Body of pancreas (tissue), 4 donors: ENCODE results near the gene MRPL55. TPM values are rescaled to one million over a fixed set of nuclear protein-coding genes. Genes with fewer than 3 reads are reported as not detected.

Experiments
- ATAC-seq: fragments of 150-250 bp; one replicate; pipeline ENCODE4 v1.9.1; 2016
- DNase-seq, 4 donors: peaks; one replicate each; pipeline ENCODE4 v3.0.0-alpha.2; 2019
- H3K27ac ChIP-seq, 4 donors: fragments of 200-600 bp; sonication (generic); 1 replicate in 3 of 4; 2 replicates in 1 of 4; pipeline versions ENCODE4 v1.5.1 to v1.6.1; 2016 to 2019; ENCODE audit warnings: mild to moderate bottlenecking in 1 of 4, mixed read lengths in 1 of 4, moderate library complexity in 1 of 4
- H3K27me3 ChIP-seq, 2 donors: fragments of 200-600 bp; sonication (generic); one replicate each; pipeline ENCODE4 v1.6.0; 2016; ENCODE audit warnings: mild to moderate bottlenecking in 1 of 2
- H3K36me3 ChIP-seq, 2 donors: fragments of 200-600 bp; sonication (generic); replicated peaks in 1 of 2; 2 replicates each; pipeline ENCODE4 v1.5.1; 2016; ENCODE audit warnings: low read depth in 2 of 2; ENCODE audit not compliant: insufficient read depth in 1 of 2
- H3K4me1 ChIP-seq: fragments of 200-600 bp; sonication (generic); one replicate; pipeline ENCODE4 v1.6.0; 2016
- H3K4me3 ChIP-seq, 2 donors: fragments of 200-600 bp; sonication (generic); 1 replicate in 1 of 2; 2 replicates in 1 of 2; pipeline ENCODE4 v1.5.1; 2016 to 2019
- H3K9me3 ChIP-seq, 3 donors: fragments of 200-600 bp; sonication (generic); 1 replicate in 2 of 3; 2 replicates in 1 of 3; pipeline ENCODE4 v1.5.1; 2016
- POLR2A ChIP-seq, 3 donors: fragments of 450-650 bp; IDR thresholded peaks; one replicate each; pipeline ENCODE4 v1.6.1; 2016; ENCODE audit warnings: antibody characterized with exemption in 3 of 3, mild to moderate bottlenecking in 2 of 3
- WGBS, 2 donors: methylation state at CpG; one replicate each; pipeline ENCODE4 v1.1.5; 2017; 5-methylcytosine and 5-hydroxymethylcytosine counted together
- intact Hi-C: fragments of 100-400 bp; cut with DNase I; formaldehyde crosslinking; loops from one replicate; pipeline ENCODE4 v1.15.1; 2023
- total RNA-seq, 2 donors: library from RNA; depleted of rRNA; stranded (reverse); fragments of >200 nt; gene quantifications; one replicate each; pipeline ENCODE4 v1.1.0, GENCODE V29; 2016
- TF ChIP-seq, protein P1 (sequence below), 7 experiments: fragments of 450-650 bp in 4 of 7; fragments of 200-600 bp in 3 of 7; sonication (generic) in 3 of 7; IDR thresholded peaks; one replicate each; pipeline ENCODE4 v1.5.1; 2016 to 2019; ENCODE audit warnings: antibody characterized with exemption in 7 of 7

Gene MRPL55
- total RNA-seq, 2 donors from 2014 or later, result 65.9 to 68.7 TPM

DNA sequence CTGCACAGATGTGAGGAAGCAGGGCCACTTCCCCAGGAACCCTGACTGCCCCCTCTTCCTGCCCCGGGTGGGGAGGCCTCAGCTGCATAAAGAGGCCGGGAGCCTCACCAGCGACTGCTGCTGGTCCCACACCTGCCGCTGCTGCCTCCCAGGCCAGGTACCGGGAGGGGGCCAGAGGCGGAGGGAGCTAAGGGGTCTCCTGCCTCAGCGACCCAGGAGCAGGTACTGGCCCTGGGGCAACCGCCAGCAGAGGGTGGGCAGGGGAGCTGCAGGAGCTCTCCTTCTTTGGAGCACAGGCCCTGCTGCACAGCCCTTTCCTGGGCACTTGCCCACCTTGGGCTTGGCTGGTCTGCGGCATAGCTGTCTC, 47.4 kb upstream of the MRPL55 start:
- no peak for ATAC-seq
- Histone ChIP-seq H3K27me3 (no peaks in the 10 kb centered on the region), H3K9me3 (no peaks in the 10 kb centered on the region), H3K27ac (no peak overlapping the region), H3K4me3 (no peak overlapping the region), H3K36me3 (no peaks in the 10 kb centered on the region), H3K4me1 (peaks cover 3% of the 10 kb centered on the region)
- WGBS, 2 donors, result 59% methylated on average over 8 to 9 of the region's 9 CpGs
- TF ChIP-seq, protein P1, sequence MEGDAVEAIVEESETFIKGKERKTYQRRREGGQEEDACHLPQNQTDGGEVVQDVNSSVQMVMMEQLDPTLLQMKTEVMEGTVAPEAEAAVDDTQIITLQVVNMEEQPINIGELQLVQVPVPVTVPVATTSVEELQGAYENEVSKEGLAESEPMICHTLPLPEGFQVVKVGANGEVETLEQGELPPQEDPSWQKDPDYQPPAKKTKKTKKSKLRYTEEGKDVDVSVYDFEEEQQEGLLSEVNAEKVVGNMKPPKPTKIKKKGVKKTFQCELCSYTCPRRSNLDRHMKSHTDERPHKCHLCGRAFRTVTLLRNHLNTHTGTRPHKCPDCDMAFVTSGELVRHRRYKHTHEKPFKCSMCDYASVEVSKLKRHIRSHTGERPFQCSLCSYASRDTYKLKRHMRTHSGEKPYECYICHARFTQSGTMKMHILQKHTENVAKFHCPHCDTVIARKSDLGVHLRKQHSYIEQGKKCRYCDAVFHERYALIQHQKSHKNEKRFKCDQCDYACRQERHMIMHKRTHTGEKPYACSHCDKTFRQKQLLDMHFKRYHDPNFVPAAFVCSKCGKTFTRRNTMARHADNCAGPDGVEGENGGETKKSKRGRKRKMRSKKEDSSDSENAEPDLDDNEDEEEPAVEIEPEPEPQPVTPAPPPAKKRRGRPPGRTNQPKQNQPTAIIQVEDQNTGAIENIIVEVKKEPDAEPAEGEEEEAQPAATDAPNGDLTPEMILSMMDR (IDR thresholded peaks at IDR 0.05), result no peak
- TF ChIP-seq POLR2A (IDR thresholded peaks at IDR 0.05), result no peak
- DNase-seq, result no peak
- intact Hi-C loops, result no loop called here

DNA sequence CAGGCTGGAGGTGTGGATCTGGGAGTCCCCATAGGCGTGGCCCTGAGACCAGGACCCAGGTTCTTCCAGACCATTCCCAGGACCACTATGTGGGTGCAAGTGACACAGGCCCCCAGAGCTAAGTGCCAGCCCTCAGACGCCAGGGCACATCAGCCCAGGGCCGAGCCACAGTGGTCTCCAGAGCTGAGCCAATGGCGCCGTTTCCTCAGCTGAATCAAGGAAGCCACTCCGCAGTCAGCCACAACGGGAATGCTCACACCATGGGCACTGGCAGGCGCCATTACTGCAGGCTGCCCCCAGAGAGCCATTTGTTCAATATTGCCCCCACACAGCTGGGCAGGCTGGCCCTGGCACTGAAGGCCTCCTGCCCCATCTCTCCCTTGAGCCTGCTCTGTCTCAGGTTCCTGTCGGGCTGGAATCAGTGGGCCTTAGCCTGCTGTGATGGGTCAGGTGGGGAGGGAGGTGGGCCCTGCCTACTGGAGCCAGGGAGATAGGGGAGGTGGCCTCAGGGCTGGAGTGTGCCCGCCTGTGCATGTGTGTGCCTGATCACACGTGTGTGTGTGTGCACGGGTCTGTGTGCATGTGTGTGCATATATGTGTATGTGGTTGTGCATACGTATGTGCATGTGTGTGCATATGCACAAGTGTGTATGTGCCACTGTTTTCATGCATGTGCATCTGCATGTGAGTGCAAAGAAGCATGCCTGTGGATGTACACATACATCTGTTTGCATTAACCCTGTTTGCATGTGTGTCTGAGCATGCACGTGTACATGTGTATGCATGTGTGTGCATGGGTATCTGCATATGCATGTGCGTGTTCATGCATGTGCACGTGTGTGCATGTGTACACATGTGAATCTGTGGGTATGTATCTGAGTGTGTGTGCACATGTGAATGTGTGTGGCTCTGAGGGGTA, 46.8 kb upstream of the MRPL55 start:
- intact Hi-C loops, result no loop called here
- no peaks in the 10 kb centered on the region for H3K9me3 ChIP-seq
- H3K27ac ChIP-seq, result no peak overlapping the region
- H3K4me1 ChIP-seq, result peaks cover 10% of the 10 kb centered on the region
- TF ChIP-seq, protein P1 (IDR thresholded peaks at IDR 0.05), result no peak
- TF ChIP-seq POLR2A (IDR thresholded peaks at IDR 0.05), result no peak
- DNase-seq (peak in 1 of 4 donors; percentile 5), ATAC-seq (no peak)
- no peak overlapping the region for H3K4me3 ChIP-seq
- WGBS, 2 donors, result 77 to 82% methylated on average over 11 to 16 of the region's 16 CpGs
- no peaks in the 10 kb centered on the region for H3K36me3 ChIP-seq
- no peaks in the 10 kb centered on the region for H3K27me3 ChIP-seq

DNA sequence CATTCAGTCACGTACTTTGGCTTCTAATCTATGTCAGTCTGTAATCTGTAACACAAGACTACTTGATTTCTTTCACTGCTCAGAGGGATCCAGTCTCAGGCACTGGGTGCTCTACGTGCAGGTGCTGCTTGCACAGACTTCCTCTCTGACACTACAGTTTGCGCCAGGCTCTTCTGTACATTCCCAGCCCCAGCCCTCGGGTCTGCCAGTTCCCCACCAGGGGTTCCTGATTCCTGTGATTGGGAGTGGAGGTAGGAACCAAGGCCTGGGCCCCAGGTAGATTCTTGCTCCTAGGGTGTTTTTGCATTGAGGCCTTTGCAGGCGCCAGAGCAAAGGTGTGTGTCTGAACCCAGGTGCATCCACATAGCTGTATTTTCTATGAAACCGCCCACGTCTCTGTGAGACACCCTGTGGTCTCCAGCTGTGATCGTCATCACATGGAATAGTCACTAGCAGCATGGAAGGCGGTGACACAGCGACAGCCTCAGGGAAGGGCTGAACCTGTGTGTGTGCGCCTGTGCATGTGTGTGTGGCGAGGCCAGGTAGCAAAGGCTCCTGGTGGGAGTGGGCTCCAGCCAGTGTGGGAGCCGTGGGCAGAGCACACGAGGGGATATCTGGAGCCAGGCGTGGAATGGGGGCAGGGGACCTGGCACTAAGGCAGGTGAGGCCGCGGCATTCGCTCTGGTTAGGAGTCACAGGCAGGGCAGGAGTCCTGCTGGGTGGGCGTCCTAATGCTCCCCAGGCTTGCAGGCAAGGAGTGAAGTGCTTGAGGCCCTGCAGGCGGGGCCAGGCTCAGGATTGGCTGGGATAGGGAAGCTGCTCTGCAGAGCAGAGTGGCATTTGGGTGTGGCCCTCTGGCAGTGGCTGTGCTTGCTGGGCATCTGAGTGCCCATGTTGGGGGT, 45.8 kb upstream of the MRPL55 start:
- ATAC-seq, result no peak
- Histone ChIP-seq H3K36me3 (no peaks in the 10 kb centered on the region), H3K27me3 (no peaks in the 10 kb centered on the region), H3K9me3 (no peaks in the 10 kb centered on the region), H3K4me1 (peaks cover 19% of the 10 kb centered on the region), H3K4me3 (no peak overlapping the region), H3K27ac (no peak overlapping the region)
- intact Hi-C loops, result no loop called here
- TF ChIP-seq, protein P1 (IDR thresholded peaks at IDR 0.05), result no peak
- no peak for TF ChIP-seq POLR2A (IDR thresholded peaks at IDR 0.05)
- 78 to 86% methylated on average over 14 to 20 of the region's 20 CpGs for whole genome bisulfite sequencing, 2 donors
- peak in 1 of 4 donors; percentile 9 for DNase-seq

DNA sequence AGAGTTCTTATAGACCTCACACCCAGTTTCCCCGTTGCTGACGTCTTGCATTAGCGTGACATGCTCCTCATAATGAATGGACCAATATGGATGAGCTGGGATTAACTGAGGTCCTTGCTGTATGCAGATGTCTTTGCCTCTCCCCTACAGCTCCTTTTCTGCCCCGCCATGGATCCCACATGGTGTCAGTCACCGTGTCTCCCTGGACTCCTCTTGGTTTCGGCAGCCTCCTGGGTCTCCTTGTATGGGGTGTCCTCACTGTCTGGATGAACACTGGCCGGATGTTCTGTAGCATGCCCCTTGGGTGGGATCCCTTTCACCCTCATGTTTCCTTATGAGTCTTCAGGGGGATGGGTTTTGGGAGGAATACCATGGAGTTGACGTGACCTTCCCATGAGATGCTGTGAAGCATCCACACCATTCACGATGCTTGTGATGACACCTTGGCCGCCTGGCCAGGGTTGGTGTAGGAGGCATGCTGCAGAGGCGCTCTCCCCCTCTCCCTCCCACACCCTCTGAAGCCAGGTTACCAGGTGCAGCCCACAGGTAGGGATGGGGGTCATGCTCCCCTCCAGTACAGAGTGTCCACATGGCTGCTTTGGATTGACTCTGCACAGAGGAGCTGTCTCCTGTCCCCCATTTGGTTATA, 45.0 kb upstream of the MRPL55 start:
- TF ChIP-seq POLR2A (IDR thresholded peaks at IDR 0.05), result no peak
- TF ChIP-seq, protein P1 (IDR thresholded peaks at IDR 0.05), result no peak
- no peak for DNase-seq
- WGBS, 2 donors, result 83 to 85% methylated on average over 9 to 11 of the region's 11 CpGs
- intact Hi-C loops, result no loop called here
- H3K4me1 ChIP-seq, result peaks cover 21% of the 10 kb centered on the region
- H3K9me3 ChIP-seq, result no peaks in the 10 kb centered on the region
- H3K36me3 ChIP-seq, result no peaks in the 10 kb centered on the region
- no peak for ATAC-seq
- no peak overlapping the region for H3K4me3 ChIP-seq
- H3K27ac ChIP-seq, result no peak overlapping the region
- no peaks in the 10 kb centered on the region for H3K27me3 ChIP-seq
